Measurements from ENCODE around the gene HYAL1.

- TF ChIP-seq, protein P1, sequence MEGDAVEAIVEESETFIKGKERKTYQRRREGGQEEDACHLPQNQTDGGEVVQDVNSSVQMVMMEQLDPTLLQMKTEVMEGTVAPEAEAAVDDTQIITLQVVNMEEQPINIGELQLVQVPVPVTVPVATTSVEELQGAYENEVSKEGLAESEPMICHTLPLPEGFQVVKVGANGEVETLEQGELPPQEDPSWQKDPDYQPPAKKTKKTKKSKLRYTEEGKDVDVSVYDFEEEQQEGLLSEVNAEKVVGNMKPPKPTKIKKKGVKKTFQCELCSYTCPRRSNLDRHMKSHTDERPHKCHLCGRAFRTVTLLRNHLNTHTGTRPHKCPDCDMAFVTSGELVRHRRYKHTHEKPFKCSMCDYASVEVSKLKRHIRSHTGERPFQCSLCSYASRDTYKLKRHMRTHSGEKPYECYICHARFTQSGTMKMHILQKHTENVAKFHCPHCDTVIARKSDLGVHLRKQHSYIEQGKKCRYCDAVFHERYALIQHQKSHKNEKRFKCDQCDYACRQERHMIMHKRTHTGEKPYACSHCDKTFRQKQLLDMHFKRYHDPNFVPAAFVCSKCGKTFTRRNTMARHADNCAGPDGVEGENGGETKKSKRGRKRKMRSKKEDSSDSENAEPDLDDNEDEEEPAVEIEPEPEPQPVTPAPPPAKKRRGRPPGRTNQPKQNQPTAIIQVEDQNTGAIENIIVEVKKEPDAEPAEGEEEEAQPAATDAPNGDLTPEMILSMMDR (conservative IDR thresholded peaks at IDR 0.05; ENCODE audit: low read length): peak; percentile 98
- TF ChIP-seq EZH2phosphoT487 (IDR thresholded peaks at IDR 0.05; ENCODE audit: borderline replicate concordance): no peak
These were observed 28.8 kb downstream of the HYAL1 start for GRCh38 chr3:50274371-50275104.
